Activated T-cell treated with anti-CD3 and anti-CD28 coated beads, Interleukin-2, amount 50 U/mL, for 48 hours (primary cell): Measurements from ENCODE around the gene SEC61B.

Source experiments
- DNase-seq, 2 experiments: peaks; one replicate each; pipeline ENCODE4 v3.0.0-alpha.2; 2020

SEC61B gene

GRCh38 chr9:99238331-99238730, 16.2 kb downstream of the SEC61B start:
- no peak for DNase-seq

- no peak for DNase-seq
Observed at GRCh38 chr9:99239341-99240060, 17.4 kb downstream of the SEC61B start.

DNA sequence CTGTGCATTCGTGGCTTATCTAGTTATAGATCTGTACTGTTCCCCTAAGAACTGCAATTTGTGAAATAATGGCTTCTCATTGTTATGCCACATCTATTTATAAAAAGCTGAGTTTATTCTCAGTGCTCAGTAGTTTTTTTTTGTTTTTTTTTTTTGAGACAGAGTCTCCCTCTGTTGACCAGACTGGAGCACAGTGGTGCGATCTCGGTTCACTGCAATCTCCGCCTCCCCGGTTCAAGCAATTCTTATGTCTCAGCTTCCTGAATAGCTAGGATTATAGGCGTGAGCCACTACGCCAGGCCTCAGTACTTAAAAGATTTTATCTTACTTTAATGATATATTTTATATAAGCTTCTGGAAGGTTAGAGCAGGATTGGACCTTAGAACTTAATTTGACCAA, 19.0 kb downstream of the SEC61B start:
- DNase-seq, result no peak

GRCh38 chr9:99244344-99245260, 22.5 kb downstream of the SEC61B start:
- no peak for DNase-seq

GRCh38 chr9:99249619-99250018, 27.5 kb downstream of the SEC61B start:
- DNase-seq, result peak in 1 of 2 experiments; percentile 52

GRCh38 chr9:99251157-99251556, 29.1 kb downstream of the SEC61B start:
- DNase-seq, result no peak

DNA sequence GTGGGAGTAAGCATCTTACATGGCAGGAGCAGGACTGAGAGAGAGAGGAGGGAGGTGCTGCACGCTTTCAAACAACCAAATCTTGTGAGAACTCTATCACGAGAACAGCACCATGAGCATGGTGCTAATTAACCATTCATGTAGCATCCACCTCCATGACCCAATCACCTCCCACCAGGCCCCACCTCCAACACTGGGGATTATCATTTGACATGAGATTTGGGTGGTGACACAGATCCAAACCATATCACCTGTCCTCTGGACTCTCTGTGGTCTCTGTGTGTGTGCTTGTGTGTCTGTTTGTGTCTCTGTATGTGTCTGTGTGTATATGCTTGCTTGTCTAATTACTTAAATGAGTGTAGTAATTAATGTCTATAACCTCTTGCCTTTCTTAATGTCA, 31.1 kb downstream of the SEC61B start:
- peak; percentile 69 to 70 for DNase-seq

GRCh38 chr9:99253772-99254431, 31.8 kb downstream of the SEC61B start:
- DNase-seq, result peak; percentile 92 to 93

DNA sequence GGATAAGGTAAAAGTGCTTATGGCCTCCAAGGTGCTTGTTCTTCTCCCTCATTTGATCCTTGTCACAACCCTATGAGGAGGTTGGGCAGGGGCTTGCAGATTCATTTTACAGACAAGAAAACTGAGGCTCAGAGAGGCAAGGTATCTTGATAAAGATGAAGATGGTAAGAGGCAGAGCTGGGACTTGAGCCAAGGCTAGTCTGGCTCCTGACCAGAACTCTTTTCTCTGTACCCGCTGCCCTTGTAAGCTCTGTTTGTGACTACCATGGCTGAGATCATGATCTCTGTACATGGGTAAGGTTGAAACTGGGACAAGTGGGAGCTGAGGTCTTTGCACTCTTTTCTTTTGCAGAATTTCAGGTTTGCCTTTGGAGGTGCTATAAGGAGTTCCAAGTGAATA, 33.6 kb downstream of the SEC61B start:
- DNase-seq, result no peak

GRCh38 chr9:99257723-99258389, 35.8 kb downstream of the SEC61B start:
- DNase-seq, result no peak

- peak; percentile 49 to 52 for DNase-seq
Observed at GRCh38 chr9:99259231-99259918, 37.3 kb downstream of the SEC61B start.

DNA sequence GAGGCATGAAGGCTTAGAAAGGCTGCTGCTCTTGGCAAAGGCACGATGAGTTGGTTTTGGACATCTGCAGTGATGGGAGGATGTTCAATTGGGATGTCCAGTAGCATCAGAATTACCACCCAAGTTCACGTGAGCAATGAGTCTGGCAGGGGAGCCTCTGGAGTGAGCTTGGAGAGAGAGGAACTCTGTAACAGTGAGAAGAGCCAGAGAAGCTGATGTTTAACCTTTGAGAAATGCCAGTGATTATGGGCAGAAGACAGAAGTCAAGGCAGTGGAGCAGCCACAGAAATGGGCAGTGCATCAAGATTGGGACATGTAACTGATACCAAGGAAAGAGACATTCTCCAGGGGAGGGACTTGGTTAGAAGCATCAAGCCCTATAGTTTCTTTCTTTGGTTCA, 39.8 kb downstream of the SEC61B start:
- no peak for DNase-seq

DNA sequence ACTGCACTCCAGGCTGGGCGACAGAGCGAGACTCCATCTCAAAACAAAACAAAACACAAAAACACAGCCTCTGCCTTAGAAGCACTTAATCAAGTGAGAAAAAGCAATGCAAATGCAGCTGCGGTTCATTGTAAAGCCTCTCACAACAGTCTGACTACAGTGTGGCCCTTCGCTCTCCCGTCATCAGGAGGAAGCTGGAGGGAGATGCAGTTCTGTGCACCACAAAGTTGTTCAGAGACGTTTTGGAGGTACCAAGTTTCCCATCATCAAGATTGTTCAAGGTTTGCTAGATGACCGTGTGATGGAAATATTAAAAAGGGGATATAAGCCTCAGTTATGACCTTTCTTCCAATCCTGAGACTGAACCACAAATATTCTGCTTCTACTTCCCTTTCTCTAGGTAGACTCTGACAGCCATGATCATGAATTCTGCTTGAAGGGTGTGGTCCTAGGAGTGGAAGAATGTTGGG, 40.9 kb downstream of the SEC61B start:
- no peak for DNase-seq

DNA sequence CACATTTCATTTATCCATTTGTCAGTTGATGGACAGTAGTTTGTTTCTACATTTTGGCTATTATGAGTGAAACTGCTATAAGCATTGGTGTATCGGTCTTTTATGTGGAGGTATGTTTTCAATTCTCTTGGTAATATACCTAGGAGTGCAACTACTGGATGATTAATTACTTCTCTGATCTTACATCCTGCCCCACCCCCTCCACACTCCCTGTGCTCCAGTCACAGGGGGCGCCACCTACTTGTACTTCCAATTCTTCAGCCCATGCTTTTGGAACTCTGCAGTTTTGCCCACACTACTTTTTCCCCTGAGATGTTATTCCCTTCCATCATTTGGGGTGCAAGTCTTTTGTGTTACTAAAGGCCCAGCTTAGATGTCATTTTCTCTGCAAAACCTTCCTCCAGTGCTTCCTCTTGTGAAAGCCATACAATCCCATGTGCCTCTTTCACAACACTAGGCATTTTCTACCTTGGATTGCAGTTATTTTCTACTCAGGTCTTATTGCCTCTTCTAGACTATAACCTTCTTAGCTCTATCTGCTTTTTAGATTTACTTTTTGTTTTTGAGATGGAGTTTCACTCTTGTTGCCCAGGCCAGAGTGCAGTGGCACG, 42.1 kb downstream of the SEC61B start:
- peak; percentile 44 to 46 for DNase-seq

GRCh38 chr9:99265691-99266090, 43.6 kb downstream of the SEC61B start:
- DNase-seq, result no peak

- peak; percentile 84 to 85 for DNase-seq
Observed at GRCh38 chr9:99266255-99267023, 44.4 kb downstream of the SEC61B start.

DNA sequence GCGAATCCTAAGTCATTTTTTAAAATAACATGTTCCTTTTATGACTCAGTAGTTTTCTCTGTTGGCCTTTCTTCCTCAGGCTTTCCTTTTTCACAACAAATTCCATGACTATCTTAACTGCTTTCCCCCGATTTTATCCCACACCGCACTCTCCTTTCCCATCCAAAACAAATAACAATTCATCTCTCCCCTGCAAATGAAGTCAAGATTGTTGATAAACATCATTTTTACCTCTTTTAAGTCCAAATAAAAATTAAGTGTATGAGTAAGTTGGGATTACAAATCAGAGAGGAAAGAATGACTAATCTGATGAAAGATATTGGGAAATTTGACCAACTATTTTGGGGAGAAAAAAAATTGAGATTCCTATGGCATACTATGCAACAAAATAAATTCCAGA, 47.3 kb downstream of the SEC61B start:
- DNase-seq, result no peak

DNA sequence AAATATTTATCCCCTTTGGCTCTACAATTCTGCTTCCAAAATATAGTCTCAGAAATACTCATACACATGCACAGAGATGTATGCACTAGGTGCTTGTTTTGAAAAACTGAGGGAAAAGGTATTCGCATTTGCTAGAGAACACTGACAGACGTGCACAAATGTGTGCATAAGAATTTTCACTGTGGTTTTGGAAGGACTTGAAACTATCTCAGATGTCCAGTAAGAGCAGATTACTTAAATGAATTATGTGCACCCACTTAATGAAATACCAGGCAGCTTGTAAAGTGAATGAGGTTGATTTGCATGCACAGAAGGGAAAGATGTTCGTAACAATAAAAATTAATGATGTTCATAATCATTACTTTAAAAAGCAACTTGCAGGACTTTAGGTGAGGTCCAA, 48.4 kb downstream of the SEC61B start:
- no peak for DNase-seq

DNA sequence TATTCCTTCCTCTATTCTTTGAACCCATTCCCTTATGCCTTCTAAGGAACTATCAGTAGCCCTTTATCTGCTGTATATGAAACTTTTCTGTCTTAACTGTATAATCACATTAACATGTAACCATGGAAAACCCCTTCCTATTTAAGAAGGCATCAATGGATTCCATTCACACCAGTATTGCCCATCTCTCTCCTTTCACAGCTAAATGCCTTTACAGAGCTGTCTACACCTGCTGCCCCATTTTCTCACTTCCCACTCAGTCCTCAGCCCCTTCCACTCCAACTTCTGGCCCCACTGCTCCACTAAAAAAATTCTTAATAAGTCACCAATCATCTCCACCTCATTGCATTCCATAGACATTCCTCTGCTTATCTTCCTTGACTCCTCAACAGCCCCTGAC, 50.8 kb downstream of the SEC61B start:
- no peak for DNase-seq

DNA sequence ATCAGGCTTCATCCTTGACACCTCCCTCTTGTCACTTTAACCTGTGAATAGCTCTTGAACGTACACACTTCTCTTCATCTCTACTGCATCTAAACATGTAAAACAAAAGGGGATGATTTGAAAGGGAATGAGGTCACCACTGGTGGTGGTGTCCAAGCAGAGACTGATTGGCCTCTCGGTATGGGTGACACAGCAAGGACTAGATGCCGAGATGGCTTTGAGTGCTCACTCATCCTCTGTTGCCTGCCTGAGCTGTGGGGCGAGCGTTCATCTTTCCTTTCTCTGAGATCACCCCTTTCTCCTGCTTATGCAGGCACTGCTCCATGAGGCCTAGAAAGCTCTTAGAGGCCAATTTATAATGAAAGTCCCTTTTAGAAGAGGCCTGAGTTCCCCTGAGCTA, 51.9 kb downstream of the SEC61B start:
- no peak for DNase-seq

GRCh38 chr9:99274495-99274894, 52.4 kb downstream of the SEC61B start:
- DNase-seq, result no peak
